GM21381 (cell line): Measurements from ENCODE around the gene TNFRSF8.

ENCODE experiments used
- ATAC-seq: cut with Tn5 transposase; IDR thresholded peaks from one replicate; pipeline ENCODE4 v1.9.1; 2021; ENCODE audit warnings: mild to moderate bottlenecking, moderate library complexity; ENCODE audit not compliant: unreplicated experiment

The TNFRSF8 gene

DNA sequence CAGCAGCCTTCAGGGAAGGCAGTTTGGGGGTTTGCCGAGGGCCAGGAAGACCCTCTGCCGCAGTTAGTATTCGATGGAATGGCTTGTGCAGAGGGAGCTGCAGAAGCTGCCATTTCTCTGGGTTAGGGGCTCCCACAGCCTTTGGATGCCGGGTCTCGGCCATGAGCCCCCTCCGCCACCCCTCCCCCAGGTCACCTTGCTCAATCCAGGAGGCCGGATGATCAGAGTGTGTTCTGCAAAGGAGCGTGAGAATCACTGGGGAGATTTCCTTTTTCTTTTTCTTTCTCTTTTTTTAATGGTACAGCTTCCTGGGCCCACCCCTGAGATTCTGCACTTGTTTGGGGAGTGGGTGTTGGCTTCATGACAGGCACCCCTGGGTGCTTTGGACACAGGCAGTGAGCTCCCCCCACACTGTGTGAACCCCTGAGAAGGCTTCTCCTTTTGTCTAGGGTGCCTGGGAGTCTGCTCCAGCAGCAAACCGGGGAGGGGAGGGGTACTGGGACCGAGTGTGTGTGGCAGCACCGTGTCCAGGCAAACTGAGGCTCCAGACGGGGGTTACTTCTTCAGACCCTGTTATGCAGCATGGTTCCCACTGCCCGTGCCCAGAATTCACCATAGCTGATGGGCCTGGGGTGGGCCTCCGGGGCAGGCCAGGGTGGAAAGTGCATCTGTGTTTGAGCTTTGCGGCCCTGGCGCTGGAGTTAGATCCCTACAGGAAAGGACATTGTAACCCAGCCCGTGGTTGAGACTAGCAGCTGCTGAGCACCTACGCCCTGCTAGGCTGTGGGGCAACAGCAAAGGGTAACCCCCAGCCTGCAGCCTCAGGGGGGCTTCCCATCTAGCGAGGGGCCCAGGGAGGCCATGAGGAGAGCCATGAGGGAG is 122.2 kb downstream of the TNFRSF8 start:
- ATAC-seq, result no peak

- no peak for ATAC-seq
Measured at GRCh38 chr1:12185918-12186678, 123.0 kb downstream of the TNFRSF8 start.

GRCh38 chr1:12186679-12186985 is 123.5 kb downstream of the TNFRSF8 start:
- no peak for ATAC-seq

DNA sequence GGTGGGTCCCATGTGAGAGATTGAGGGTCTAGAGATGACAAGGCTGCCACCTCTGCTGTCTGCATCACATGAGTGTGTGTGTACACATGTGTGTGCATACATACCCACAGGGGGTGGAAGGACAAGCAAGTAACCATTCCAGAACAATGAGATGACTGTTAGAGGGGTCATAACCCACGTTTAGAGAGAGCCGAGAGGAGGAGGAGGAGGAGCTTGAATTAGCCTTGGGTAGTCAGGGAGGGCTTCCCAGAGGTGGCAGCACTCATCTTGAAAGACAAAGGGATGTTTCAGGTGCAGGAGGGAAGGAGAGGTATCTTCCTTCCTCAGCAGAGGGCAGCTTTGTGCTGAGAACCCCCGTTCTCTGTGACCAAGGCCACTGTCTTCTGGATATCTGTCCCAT is 125.0 kb downstream of the TNFRSF8 start:
- ATAC-seq, result no peak

DNA sequence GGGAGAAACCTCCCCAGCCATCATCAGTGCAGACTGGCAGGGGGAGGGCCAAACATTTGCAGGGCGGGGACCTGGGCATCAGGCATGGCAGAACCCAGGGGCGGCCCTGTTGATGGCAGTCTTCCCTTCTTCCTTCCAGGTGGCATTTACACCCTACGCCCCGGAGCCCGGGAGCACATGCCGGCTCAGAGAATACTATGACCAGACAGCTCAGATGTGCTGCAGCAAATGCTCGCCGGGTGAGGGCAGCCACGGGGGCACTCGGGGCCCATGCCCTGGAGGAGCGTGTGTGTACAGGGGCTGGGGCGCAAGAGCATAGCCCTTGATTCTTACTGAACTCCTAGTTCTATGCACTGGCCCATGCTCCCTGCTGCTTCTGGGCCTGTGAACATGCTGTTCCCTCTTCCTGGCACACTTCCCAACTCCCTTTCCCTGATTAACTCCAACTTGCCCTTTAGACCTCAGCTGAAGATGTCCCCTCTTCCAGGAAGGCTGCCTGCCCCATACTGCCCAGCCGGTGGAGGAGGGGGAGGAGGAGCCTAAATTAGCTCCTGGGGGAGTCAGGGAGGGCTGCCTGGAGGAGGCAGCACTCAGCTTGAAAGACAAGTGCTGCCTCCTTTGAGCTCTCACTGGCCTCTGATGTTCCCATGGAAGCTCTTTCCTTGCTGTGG is 125.7 kb downstream of the TNFRSF8 start:
- no peak for ATAC-seq

DNA sequence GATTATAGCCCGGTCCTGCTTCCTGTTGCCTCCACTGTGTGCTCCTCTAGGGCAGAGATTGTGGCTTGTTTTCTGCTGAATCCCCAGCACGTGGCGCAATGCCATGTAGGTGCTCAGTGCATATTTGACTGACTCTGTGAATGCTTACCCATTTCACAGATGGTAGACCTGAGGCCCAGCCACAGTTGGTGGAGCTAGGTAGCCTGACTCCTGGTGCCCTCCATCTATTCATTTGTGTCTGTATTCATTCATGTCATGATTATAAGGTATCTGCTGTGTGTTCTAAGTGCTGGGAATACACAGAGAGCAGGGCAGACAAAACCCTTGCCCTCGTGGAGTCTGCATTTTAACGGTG is 126.2 kb downstream of the TNFRSF8 start:
- no peak for ATAC-seq

- no peak for ATAC-seq
Measured at GRCh38 chr1:12191242-12192032, 128.3 kb downstream of the TNFRSF8 start.
